SK-N-SH (cell line): ENCODE measurements around the gene RUVBL2.

Source experiments
- CTCF ChIP-seq: fragments of 200-600 bp; sonication (generic); IDR thresholded peaks from 2 replicates; pipeline ENCODE4 v1.6.1; 2017; ENCODE audit warnings: antibody characterized with exemption, mild to moderate bottlenecking, moderate library complexity
- EP300 ChIP-seq, 2 experiments: IDR thresholded peaks; 2 replicates each; pipeline versions ENCODE4 v1.4.0 to v1.6.1; 2012; ENCODE audit warnings: borderline replicate concordance in 1 of 2, low read depth in 1 of 2, low read length in 1 of 2
- GATA2 ChIP-seq: sonication (generic); formaldehyde crosslinking; IDR thresholded peaks from 2 replicates; pipeline ENCODE4 v1.5.0; 2020; ENCODE audit warnings: mild to moderate bottlenecking, missing genetic modification reagents
- JUND ChIP-seq: IDR thresholded peaks from 2 replicates; pipeline ENCODE4 v1.4.0; 2012
- REST ChIP-seq: IDR thresholded peaks from 2 replicates; pipeline ENCODE4 v1.6.1; 2012; ENCODE audit warnings: mild to moderate bottlenecking, low read depth, low read length, moderate library complexity
- RFX5 ChIP-seq: IDR thresholded peaks from 2 replicates; pipeline ENCODE4 v1.6.1; 2012; ENCODE audit warnings: mild to moderate bottlenecking, improper control_type of control experiment, low read length

- TF ChIP-seq CTCF (no peak), RFX5 (no peak), EP300 (IDR thresholded peaks at IDR 0.05; ENCODE audit: borderline replicate concordance in 1 of 2, low read depth in 1 of 2, low read length in 1 of 2) (no peak), REST (no peak), JUND (no peak), GATA2 (CRISPR knock-in tag) (no peak)
These were observed 32.5 kb upstream of the RUVBL2 start for GRCh38 chr19:48961051-48961649.
